ENCODE data around the gene PLA2G12A. TPM values are rescaled to one million over a fixed set of nuclear protein-coding genes. Genes with fewer than 3 reads are reported as not detected.

PLA2G12A gene
- total and polyA plus RNA-seq, 9 of the 15 experiments (the other 6 are each of a cell fraction or from before 2014, with no cell fraction given), result 24.2 to 226 (median 80.5) TPM

DNA sequence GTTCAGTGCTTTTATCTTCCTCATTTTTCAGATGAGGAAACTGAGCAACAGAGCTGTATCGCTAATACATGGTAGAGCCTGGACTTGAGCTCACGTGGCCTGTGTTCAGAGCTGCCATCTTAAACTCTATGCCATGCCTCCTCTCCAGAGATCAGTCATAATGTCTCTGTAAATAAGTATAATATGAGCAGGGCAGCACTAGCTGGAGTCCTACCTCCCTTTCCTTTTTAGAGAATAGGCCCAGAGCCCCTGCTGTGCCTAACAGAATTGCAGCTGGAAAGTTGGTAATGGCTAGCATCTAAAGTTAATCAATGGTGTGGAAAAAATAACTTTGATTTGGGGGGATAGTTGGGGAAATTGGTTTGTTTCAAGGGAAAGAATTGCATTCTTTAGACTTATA lies 47.0 kb downstream of the PLA2G12A start:
- Histone ChIP-seq H3K79me2 (ENCODE audit: control insufficient read depth, insufficient read depth, low read length) (no peaks in the 10 kb centered on the region), H3K4me1 (replicated peaks in 1 of 2; ENCODE audit: control insufficient read depth in 2 of 2, insufficient read depth in 2 of 2, low read length in 2 of 2) (no peaks in the 10 kb centered on the region), H3K36me3 (ENCODE audit: control insufficient read depth, insufficient read depth, low read length) (no peaks in the 10 kb centered on the region), H3K27ac (ENCODE audit: extremely low read depth, low read depth, low read length) (no peak overlapping the region), H3K27me3 (ENCODE audit: control insufficient read depth in 2 of 2, insufficient read depth in 2 of 2, low read length in 2 of 2) (no peaks in the 10 kb centered on the region), H3K4me3 (no peak overlapping the region), H3K9ac (ENCODE audit: insufficient read depth in 1 of 2, low read depth in 2 of 2, low read length in 2 of 2) (no peak overlapping the region), H4K20me1 (replicated peaks; ENCODE audit: control insufficient read depth, insufficient read depth, low read length) (no peaks in the 10 kb centered on the region), H3K4me2 (ENCODE audit: insufficient read depth, low read length) (no peak overlapping the region), H3K9me3 (replicated peaks; ENCODE audit: control insufficient read depth, insufficient read depth, low read depth, low read length) (no peaks in the 10 kb centered on the region), H3K9me1 (ENCODE audit: control insufficient read depth, insufficient read depth, low read length) (no peaks in the 10 kb centered on the region), H2AFZ (ENCODE audit: low read depth, low read length) (no peak overlapping the region)
- FAIRE-seq (no peak), ATAC-seq (no peak), DNase-seq (ENCODE audit: extremely low read depth in 1 of 4, low spot score in 3 of 4) (no peak)
- POLR2A ChIA-PET, result no interaction called here
- in situ Hi-C loops (cut with MboI) (no loop called here), intact Hi-C loops (cut with micrococcal nuclease) (no loop called here)
- BruUV-seq (replicated peaks), result no TSS peak
- 82% methylated on average over 2 of the region's 2 CpGs for WGBS (ENCODE audit: insufficient coverage, low coverage, missing lambda C conversion rate)
- CTCF ChIA-PET (ENCODE audit: low intra/inter-chr PET ratio), result no interaction called here
- TF ChIP-seq, protein P1, sequence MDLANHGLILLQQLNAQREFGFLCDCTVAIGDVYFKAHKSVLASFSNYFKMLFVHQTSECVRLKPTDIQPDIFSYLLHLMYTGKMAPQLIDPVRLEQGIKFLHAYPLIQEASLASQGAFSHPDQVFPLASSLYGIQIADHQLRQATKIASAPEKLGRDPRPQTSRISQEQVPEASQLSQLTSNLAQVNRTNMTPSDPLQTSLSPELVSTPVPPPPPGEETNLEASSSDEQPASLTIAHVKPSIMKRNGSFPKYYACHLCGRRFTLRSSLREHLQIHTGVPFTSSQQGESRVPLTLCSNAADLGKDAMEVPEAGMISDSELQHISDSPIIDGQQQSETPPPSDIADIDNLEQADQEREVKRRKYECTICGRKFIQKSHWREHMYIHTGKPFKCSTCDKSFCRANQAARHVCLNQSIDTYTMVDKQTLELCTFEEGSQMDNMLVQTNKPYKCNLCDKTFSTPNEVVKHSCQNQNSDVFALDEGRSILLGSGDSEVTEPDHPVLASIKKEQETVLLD (IDR thresholded peaks at IDR 0.05), result no peak
- TF ChIP-seq KDM4B (IDR thresholded peaks at IDR 0.05; ENCODE audit: borderline replicate concordance in 2 of 2, low read depth in 1 of 2) (no peak), ZFPM2 (CRISPR knock-in tag; IDR thresholded peaks at IDR 0.05) (no peak), FOXJ3 (CRISPR knock-in tag; IDR thresholded peaks at IDR 0.05) (no peak), FOXK1 (CRISPR knock-in tag; IDR thresholded peaks at IDR 0.05; ENCODE audit: borderline replicate concordance) (no peak), HMGN3 (IDR thresholded peaks at IDR 0.05; ENCODE audit: borderline replicate concordance, extremely low read depth, insufficient read length, low read depth, low read length) (no peak), BRD9 (IDR thresholded peaks at IDR 0.05; ENCODE audit: low read depth, partially characterized antibody) (no peak), GATAD2B (IDR thresholded peaks at IDR 0.05; ENCODE audit: borderline replicate concordance) (no peak), SUPT5H (IDR thresholded peaks at IDR 0.05) (no peak), MCM7 (IDR thresholded peaks at IDR 0.05) (no peak), C11orf30 (IDR thresholded peaks at IDR 0.05; ENCODE audit: low read depth) (no peak), SPI1 (IDR thresholded peaks at IDR 0.05; ENCODE audit: borderline replicate concordance, low read depth, low read length) (no peak), HDAC2 (IDR thresholded peaks at IDR 0.05) (no peak)
- TF ChIP-seq, protein P2, sequence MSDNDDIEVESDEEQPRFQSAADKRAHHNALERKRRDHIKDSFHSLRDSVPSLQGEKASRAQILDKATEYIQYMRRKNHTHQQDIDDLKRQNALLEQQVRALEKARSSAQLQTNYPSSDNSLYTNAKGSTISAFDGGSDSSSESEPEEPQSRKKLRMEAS (CRISPR knock-in tag; IDR thresholded peaks at IDR 0.05), result no peak
- TF ChIP-seq, protein P3, sequence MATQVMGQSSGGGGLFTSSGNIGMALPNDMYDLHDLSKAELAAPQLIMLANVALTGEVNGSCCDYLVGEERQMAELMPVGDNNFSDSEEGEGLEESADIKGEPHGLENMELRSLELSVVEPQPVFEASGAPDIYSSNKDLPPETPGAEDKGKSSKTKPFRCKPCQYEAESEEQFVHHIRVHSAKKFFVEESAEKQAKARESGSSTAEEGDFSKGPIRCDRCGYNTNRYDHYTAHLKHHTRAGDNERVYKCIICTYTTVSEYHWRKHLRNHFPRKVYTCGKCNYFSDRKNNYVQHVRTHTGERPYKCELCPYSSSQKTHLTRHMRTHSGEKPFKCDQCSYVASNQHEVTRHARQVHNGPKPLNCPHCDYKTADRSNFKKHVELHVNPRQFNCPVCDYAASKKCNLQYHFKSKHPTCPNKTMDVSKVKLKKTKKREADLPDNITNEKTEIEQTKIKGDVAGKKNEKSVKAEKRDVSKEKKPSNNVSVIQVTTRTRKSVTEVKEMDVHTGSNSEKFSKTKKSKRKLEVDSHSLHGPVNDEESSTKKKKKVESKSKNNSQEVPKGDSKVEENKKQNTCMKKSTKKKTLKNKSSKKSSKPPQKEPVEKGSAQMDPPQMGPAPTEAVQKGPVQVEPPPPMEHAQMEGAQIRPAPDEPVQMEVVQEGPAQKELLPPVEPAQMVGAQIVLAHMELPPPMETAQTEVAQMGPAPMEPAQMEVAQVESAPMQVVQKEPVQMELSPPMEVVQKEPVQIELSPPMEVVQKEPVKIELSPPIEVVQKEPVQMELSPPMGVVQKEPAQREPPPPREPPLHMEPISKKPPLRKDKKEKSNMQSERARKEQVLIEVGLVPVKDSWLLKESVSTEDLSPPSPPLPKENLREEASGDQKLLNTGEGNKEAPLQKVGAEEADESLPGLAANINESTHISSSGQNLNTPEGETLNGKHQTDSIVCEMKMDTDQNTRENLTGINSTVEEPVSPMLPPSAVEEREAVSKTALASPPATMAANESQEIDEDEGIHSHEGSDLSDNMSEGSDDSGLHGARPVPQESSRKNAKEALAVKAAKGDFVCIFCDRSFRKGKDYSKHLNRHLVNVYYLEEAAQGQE (IDR thresholded peaks at IDR 0.05; ENCODE audit: borderline replicate concordance), result no peak
- TF ChIP-seq, protein P3 (CRISPR knock-in tag; IDR thresholded peaks at IDR 0.05; ENCODE audit: low read depth), result no peak

All from K562 (cell line).